HepG2 (cell line): ENCODE measurements around the gene TMEM86B. TPM values are rescaled to one million over a fixed set of nuclear protein-coding genes. Genes with fewer than 3 reads are reported as not detected.
A peak's percentile ranks its signal among the peaks of the same experiment; 100 is the strongest.

ENCODE experiments used
- CCAR2 ChIP-seq: fragments of 200-400 bp; formaldehyde crosslinking; optimal IDR thresholded peaks from 2 replicates; pipeline ENCODE3; 2018; ENCODE audit warnings: low read depth, mild to moderate bottlenecking, low read length, moderate library complexity
- EED ChIP-seq: sonication (generic); formaldehyde crosslinking; IDR thresholded peaks from 2 replicates; pipeline ENCODE4 v1.5.0; 2020; ENCODE audit warnings: mild to moderate bottlenecking, missing genetic modification reagents
- KDM5A ChIP-seq: fragments of 200-600 bp; sonication (generic); IDR thresholded peaks from 2 replicates; pipeline ENCODE4 v1.7.0; 2018; ENCODE audit warnings: antibody characterized with exemption, mild to moderate bottlenecking, low read length, borderline replicate concordance
- LCORL ChIP-seq, 2 experiments: fragments of 450-650 bp in 1 of 2; sonication (generic) in 1 of 2; formaldehyde crosslinking in 1 of 2; IDR thresholded peaks; 2 replicates each; pipeline versions ENCODE4 v1.5.0 to v1.6.1; 2017 to 2020; ENCODE audit warnings: antibody characterized with exemption in 1 of 2, missing genetic modification reagents in 1 of 2
- MIER2 ChIP-seq: IDR thresholded peaks from 2 replicates; pipeline ENCODE4 v1.6.1; 2016; ENCODE audit warnings: missing biosample characterization, missing genetic modification reagents
- MIER3 ChIP-seq: IDR thresholded peaks from 2 replicates; pipeline ENCODE4 v1.6.1; 2016; ENCODE audit warnings: missing compliant biosample characterization, borderline replicate concordance
- MYPOP ChIP-seq: sonication (generic); formaldehyde crosslinking; IDR thresholded peaks from 2 replicates; pipeline ENCODE4 v1.8.1; 2023; ENCODE audit warnings: mild to moderate bottlenecking, moderate library complexity, missing genetic modification reagents
- NCOA5 ChIP-seq: sonication (generic); formaldehyde crosslinking; IDR thresholded peaks from 2 replicates; pipeline ENCODE4 v1.4.0; 2020; ENCODE audit warnings: missing genetic modification reagents
- PAXIP1 ChIP-seq: sonication (generic); formaldehyde crosslinking; conservative IDR thresholded peaks from 2 replicates; pipeline ENCODE4 v1.4.0; 2020; ENCODE audit warnings: mild to moderate bottlenecking, missing genetic modification reagents, moderate library complexity
- RORA ChIP-seq: sonication (generic); formaldehyde crosslinking; IDR thresholded peaks from 2 replicates; pipeline ENCODE4 v1.5.0; 2020; ENCODE audit warnings: mild to moderate bottlenecking, missing genetic modification reagents, moderate library complexity
- SRSF1 ChIP-seq: fragments of 200-400 bp; formaldehyde crosslinking; optimal IDR thresholded peaks from 2 replicates; pipeline ENCODE3; 2017; ENCODE audit warnings: mild to moderate bottlenecking, low read depth, low read length, moderate library complexity
- STAG1 ChIP-seq: sonication (generic); formaldehyde crosslinking; IDR thresholded peaks from 2 replicates; pipeline ENCODE4 v1.4.0; 2020; ENCODE audit warnings: missing genetic modification reagents
- ZFYVE20 ChIP-seq: sonication (generic); formaldehyde crosslinking; IDR thresholded peaks from 2 replicates; pipeline ENCODE4 v1.8.0; 2023; ENCODE audit warnings: low read depth, mild to moderate bottlenecking, moderate library complexity, missing genetic modification reagents, borderline replicate concordance
- ZNF264 ChIP-seq: sonication (generic); formaldehyde crosslinking; IDR thresholded peaks from 2 replicates; pipeline ENCODE4 v1.4.0; 2020; ENCODE audit warnings: missing genetic modification reagents
- ZNF44 ChIP-seq: sonication (generic); formaldehyde crosslinking; IDR thresholded peaks from 2 replicates; pipeline ENCODE4 v1.5.1; 2020; ENCODE audit warnings: mild to moderate bottlenecking, missing genetic modification reagents
- ZNF496 ChIP-seq: sonication (generic); formaldehyde crosslinking; IDR thresholded peaks from 2 replicates; pipeline ENCODE4 v1.8.1; 2023; ENCODE audit warnings: mild to moderate bottlenecking, moderate library complexity, missing genetic modification reagents; ENCODE audit not compliant: insufficient replicate concordance
- ZNF550 ChIP-seq: sonication (generic); formaldehyde crosslinking; IDR thresholded peaks from 2 replicates; pipeline ENCODE4 v1.4.0; 2020; ENCODE audit warnings: mild to moderate bottlenecking, missing genetic modification reagents, borderline replicate concordance
- ZNF615 ChIP-seq: sonication (generic); formaldehyde crosslinking; IDR thresholded peaks from 2 replicates; pipeline ENCODE4 v1.5.0; 2020; ENCODE audit warnings: mild to moderate bottlenecking, missing genetic modification reagents, borderline replicate concordance
- polyA plus RNA-seq, 8 experiments: library from polyadenylated mRNA; depleted of rRNA in 3 of 8; stranded (reverse) in 7 of 8; unstranded in 1 of 8; fragments of >200 nt; fragmentation: Illumina TruSeq in 4 of 8; extraction: Trizol in 4 of 8; gene quantifications; 2 replicates each; pipeline versions ENCODE4 v1.2.1 to v1.2.3, GENCODE V29; 2011 to 2016; ENCODE audit warnings: low read depth in 4 of 8, missing spikeins in 1 of 8, mixed read lengths in 1 of 8; ENCODE audit not compliant: insufficient read depth in 1 of 8
- total RNA-seq, 5 experiments: library from RNA; depleted of rRNA; stranded (reverse); fragments of >200 nt; fragmentation: Illumina TruSeq; extraction: Trizol; gene quantifications; 2 replicates each; pipeline ENCODE4 v1.2.3, GENCODE V29; 2016; ENCODE audit warnings: low read depth in 1 of 5

The TMEM86B gene
- total and polyA plus RNA-seq, 2 of the 13 experiments (the other 11 are each of a cell fraction or from before 2014, with no cell fraction given), result 7.7 to 9.6 TPM

GRCh38 chr19:55228403-55229031, at the start of gene TMEM86B (continued):
- TF ChIP-seq CCAR2 (no peak), ZNF550 (CRISPR knock-in tag) (no peak), MYPOP (CRISPR knock-in tag) (no peak), LCORL (IDR thresholded peaks at IDR 0.05) (no peak), LCORL (CRISPR knock-in tag; IDR thresholded peaks at IDR 0.05) (peak; percentile 87), ZNF496 (no peak), RORA (CRISPR knock-in tag) (no peak), STAG1 (CRISPR knock-in tag) (no peak), SRSF1 (no peak), NCOA5 (CRISPR knock-in tag) (no peak), ZNF615 (CRISPR knock-in tag) (no peak), ZNF44 (0 out of 2 replicates have a peak, but pooled peaks have one; percentile 32), MIER3 (CRISPR knock-in tag) (no peak), KDM5A (no peak), ZNF264 (CRISPR knock-in tag) (no peak), ZFYVE20 (CRISPR knock-in tag) (no peak), EED (no peak), PAXIP1 (CRISPR knock-in tag) (peak; percentile 92), MIER2 (CRISPR knock-in tag) (peak; percentile 58; the same call in 1 of the 2 replicates)
